IMR-90 (cell line): ENCODE data around the gene BAG1. TPM values are rescaled to one million over a fixed set of nuclear protein-coding genes. Genes with fewer than 3 reads are reported as not detected.

Experiments
- ATAC-seq: fragments of 200-7000 bp; cut with Tn5 transposase; 2 replicates; pipeline ENCODE4 v1.9.1; 2020; ENCODE audit warnings: low read depth, mild to moderate bottlenecking, moderate library complexity
- BruUV-seq: library from RNA; stranded (reverse); fragments of 400-500 nt; replicated peaks from 2 replicates; lab custom pipeline; 2021; lab: Mats Ljungman, UMichigan
- CTCF ChIA-PET: fragments of 300-600 bp; formaldehyde crosslinking; extraction: SDS; loops from one replicate; lab custom pipeline; 2021; ENCODE audit warnings: antibody characterized with exemption; lab: Yijun Ruan, JAX
- POLR2A ChIA-PET: fragments of 300-600 bp; sonication (Branson Sonifier 250); formaldehyde crosslinking; loops from one replicate; lab custom pipeline; 2022; ENCODE audit warnings: antibody characterized with exemption; ENCODE audit not compliant: unreplicated experiment; lab: Charles Lee
- DNase-seq: peaks from one replicate; pipeline ENCODE4 v3.0.0; 2013
- H2AFZ ChIP-seq: replicated peaks from 2 replicates; pipeline ENCODE3; 2013; ENCODE audit warnings: low read length, mild to moderate bottlenecking; ENCODE audit not compliant: poor library complexity
- H2AK5ac ChIP-seq: 2 replicates; pipeline ENCODE4 v1.6.1; 2013; ENCODE audit warnings: low read depth, low read length, inconsistent platforms
- H2AK9ac ChIP-seq: replicated peaks from 2 replicates; pipeline ENCODE3; 2013; ENCODE audit warnings: mild to moderate bottlenecking, low read depth, low read length, moderate library complexity; ENCODE audit not compliant: poor library complexity
- H2BK120ac ChIP-seq: 2 replicates; pipeline ENCODE4 v1.6.1; 2013; ENCODE audit warnings: low read depth, low read length, inconsistent platforms
- H2BK15ac ChIP-seq: 3 replicates; pipeline ENCODE4 v1.6.1; 2013; ENCODE audit warnings: low read depth, low read length, inconsistent platforms
- H2BK20ac ChIP-seq: 2 replicates; pipeline ENCODE4 v1.6.1; 2013; ENCODE audit warnings: low read depth, mild to moderate bottlenecking, inconsistent platforms, low read length, moderate library complexity
- H2BK5ac ChIP-seq: 2 replicates; pipeline ENCODE4 v1.6.1; 2013; ENCODE audit warnings: mild to moderate bottlenecking, low read depth, low read length, inconsistent platforms; ENCODE audit not compliant: poor library complexity, severe bottlenecking
- H3K14ac ChIP-seq: replicated peaks from 2 replicates; pipeline ENCODE4 v1.6.1; 2013; ENCODE audit warnings: low read depth, low read length, inconsistent platforms
- H3K18ac ChIP-seq: 2 replicates; pipeline ENCODE4 v1.6.1; 2013; ENCODE audit warnings: low read depth, low read length, control low read depth
- H3K23ac ChIP-seq: 2 replicates; pipeline ENCODE4 v1.6.1; 2013; ENCODE audit warnings: low read depth, low read length, inconsistent platforms
- H3K27ac ChIP-seq: 2 replicates; pipeline ENCODE4 v1.5.1; 2013; ENCODE audit warnings: mild to moderate bottlenecking, control low read depth, low read length; ENCODE audit not compliant: insufficient read depth
- H3K27me3 ChIP-seq: 2 replicates; pipeline ENCODE4 v1.6.1; 2013; ENCODE audit warnings: low read length; ENCODE audit not compliant: control insufficient read depth, insufficient read depth
- H3K36me3 ChIP-seq: 2 replicates; pipeline ENCODE4 v1.6.1; 2013; ENCODE audit warnings: low read length, mixed read lengths; ENCODE audit not compliant: control insufficient read depth, insufficient read depth
- H3K4ac ChIP-seq: 2 replicates; pipeline ENCODE4 v1.6.1; 2013; ENCODE audit warnings: low read depth, low read length, inconsistent platforms
- H3K4me1 ChIP-seq: 2 replicates; pipeline ENCODE4 v1.6.1; 2013; ENCODE audit warnings: low read length, mixed read lengths; ENCODE audit not compliant: control insufficient read depth, insufficient read depth
- H3K4me2 ChIP-seq: 2 replicates; pipeline ENCODE4 v1.6.1; 2013; ENCODE audit warnings: low read depth, mild to moderate bottlenecking, control low read depth, low read length, moderate library complexity
- H3K4me3 ChIP-seq: 2 replicates; pipeline ENCODE4 v1.5.1; 2013; ENCODE audit warnings: low read depth, mild to moderate bottlenecking, control low read depth, low read length, moderate library complexity; ENCODE audit not compliant: insufficient read depth
- H3K56ac ChIP-seq: 2 replicates; pipeline ENCODE4 v1.6.1; 2013; ENCODE audit warnings: low read length, inconsistent platforms; ENCODE audit not compliant: insufficient read depth; ENCODE audit errors: extremely low read depth
- H3K79me1 ChIP-seq, 2 experiments: 2 replicates each; pipeline ENCODE4 v1.6.1; 2013; ENCODE audit warnings: low read length in 2 of 2, inconsistent platforms in 1 of 2, low read depth in 1 of 2
- H3K9ac ChIP-seq: 2 replicates; pipeline ENCODE4 v1.6.1; 2013; ENCODE audit warnings: low read depth, low read length, control low read depth
- H3K9me1 ChIP-seq: 2 replicates; pipeline ENCODE4 v1.6.1; 2013; ENCODE audit warnings: low read length, inconsistent platforms; ENCODE audit not compliant: insufficient read depth
- H3K9me3 ChIP-seq: 2 replicates; pipeline ENCODE4 v1.6.1; 2013; ENCODE audit warnings: low read length; ENCODE audit not compliant: control insufficient read depth, insufficient read depth
- H4K20me1 ChIP-seq: 2 replicates; pipeline ENCODE4 v1.6.1; 2013; ENCODE audit warnings: low read length, inconsistent platforms; ENCODE audit not compliant: insufficient read depth
- H4K5ac ChIP-seq: 2 replicates; pipeline ENCODE4 v1.6.1; 2013; ENCODE audit warnings: mild to moderate bottlenecking, low read depth, low read length, control low read depth
- H4K8ac ChIP-seq, 2 experiments: 2 replicates each; pipeline ENCODE4 v1.6.1; 2013; ENCODE audit warnings: low read depth in 2 of 2, low read length in 2 of 2, control low read depth in 1 of 2, inconsistent platforms in 1 of 2
- H4K91ac ChIP-seq: 2 replicates; pipeline ENCODE4 v1.6.1; 2013; ENCODE audit warnings: low read depth, low read length, inconsistent platforms; ENCODE audit not compliant: insufficient read depth
- FOS ChIP-seq: fragments of 150-350 bp; IDR thresholded peaks from 2 replicates; pipeline ENCODE4 v1.6.1; 2016; ENCODE audit warnings: low read depth, low read length
- MAZ ChIP-seq: IDR thresholded peaks from 2 replicates; pipeline ENCODE4 v1.6.1; 2012; ENCODE audit warnings: low read depth, mild to moderate bottlenecking, low read length, improper control_type of control experiment, moderate library complexity, borderline replicate concordance
- MXI1 ChIP-seq: IDR thresholded peaks from 2 replicates; pipeline ENCODE4 v1.6.1; 2012; ENCODE audit warnings: low read depth, mild to moderate bottlenecking, low read length, moderate library complexity, borderline replicate concordance
- POLR2A ChIP-seq: IDR thresholded peaks from 2 replicates; pipeline ENCODE4 v1.6.1; 2012; ENCODE audit warnings: mild to moderate bottlenecking, low read depth, low read length
- RAD21 ChIP-seq: IDR thresholded peaks from 2 replicates; pipeline ENCODE4 v1.6.1; 2012; ENCODE audit warnings: low read length, improper control_type of control experiment
- RCOR1 ChIP-seq: IDR thresholded peaks from 2 replicates; pipeline ENCODE4 v1.6.1; 2012; ENCODE audit warnings: mild to moderate bottlenecking, low read length, improper control_type of control experiment; ENCODE audit not compliant: insufficient replicate concordance
- SMC3 ChIP-seq: fragments of 150-350 bp; IDR thresholded peaks from 2 replicates; pipeline ENCODE4 v1.6.1; 2016; ENCODE audit warnings: low read depth, mild to moderate bottlenecking, antibody characterized with exemption, low read length, moderate library complexity
- USF2 ChIP-seq: fragments of 150-350 bp; IDR thresholded peaks from 2 replicates; pipeline ENCODE4 v1.6.1; 2017; ENCODE audit warnings: mild to moderate bottlenecking, antibody characterized with exemption, low read length, low read depth
- WGBS, 2 experiments: methylation state at CpG; one replicate each; pipeline versions ENCODE4 v1.1.5 to v1.1.7; 2013; ENCODE audit warnings: missing lambda C conversion rate in 2 of 2; ENCODE audit not compliant: insufficient read length in 1 of 2; ENCODE audit errors: extremely low coverage in 2 of 2; 5-methylcytosine and 5-hydroxymethylcytosine counted together
- dilution Hi-C: fragments of 300-500 bp; cut with HindIII; formaldehyde crosslinking; loops from one replicate; pipeline ENCODE4 v1.14.3; 2018; ENCODE audit warnings: low sequenced_read_pairs; ENCODE audit not compliant: unreplicated experiment
- in situ Hi-C: fragments of 300-500 bp; cut with MboI; formaldehyde crosslinking; loops from 3 replicates; pipeline ENCODE4 v1.14.3; 2019; ENCODE audit warnings: low sequenced_read_pairs, inconsistent platforms, mixed read lengths
- intact Hi-C: fragments of 100-400 bp; cut with micrococcal nuclease; formaldehyde crosslinking; loops from 2 replicates; pipeline ENCODE4 v1.10.0; 2022
- polyA plus RNA-seq, 3 experiments: library from polyadenylated mRNA; depleted of rRNA; stranded (reverse); fragments of >200 nt; gene quantifications; 2 replicates each; pipeline ENCODE4 v1.2.3, GENCODE V29; 2012; ENCODE audit warnings: low replicate concordance in 1 of 3
- total RNA-seq: library from RNA; depleted of rRNA; stranded (reverse); fragments of >200 nt; gene quantifications from 2 replicates; pipeline ENCODE4 v1.2.3, GENCODE V29; 2012
- TF ChIP-seq, protein P1 (sequence below): fragments of 150-350 bp; IDR thresholded peaks from 2 replicates; pipeline ENCODE4 v1.6.1; 2016; ENCODE audit warnings: low read depth, mild to moderate bottlenecking, low read length, moderate library complexity, borderline replicate concordance

The BAG1 gene
- total and polyA plus RNA-seq, 2 of the 4 experiments (the other 2 are of a cell fraction), result 4.5 to 20.9 TPM

DNA sequence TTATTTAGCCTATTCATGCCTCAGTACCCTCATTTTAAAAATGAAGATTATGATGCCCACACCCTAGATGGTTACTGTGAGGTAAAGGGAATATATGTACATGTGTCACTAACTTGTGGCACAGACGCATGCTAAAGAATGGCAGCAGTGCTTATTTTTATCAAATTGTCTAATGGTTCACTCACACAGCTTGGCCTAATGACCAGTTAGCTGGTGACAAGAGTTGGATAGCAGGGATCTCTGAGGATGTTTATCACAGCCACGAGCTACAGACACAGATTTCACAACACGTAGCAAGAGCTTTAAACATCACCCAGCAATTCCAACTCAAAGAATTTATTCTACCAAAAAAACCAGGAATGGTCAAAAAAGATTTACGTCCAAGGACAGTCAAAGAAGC is 7.2 kb downstream of the BAG1 start:
- TF ChIP-seq FOS (no peak), USF2 (no peak), RAD21 (no peak), RCOR1 (no peak), POLR2A (no peak), MAZ (no peak), SMC3 (no peak), MXI1 (no peak)
- TF ChIP-seq, protein P1, sequence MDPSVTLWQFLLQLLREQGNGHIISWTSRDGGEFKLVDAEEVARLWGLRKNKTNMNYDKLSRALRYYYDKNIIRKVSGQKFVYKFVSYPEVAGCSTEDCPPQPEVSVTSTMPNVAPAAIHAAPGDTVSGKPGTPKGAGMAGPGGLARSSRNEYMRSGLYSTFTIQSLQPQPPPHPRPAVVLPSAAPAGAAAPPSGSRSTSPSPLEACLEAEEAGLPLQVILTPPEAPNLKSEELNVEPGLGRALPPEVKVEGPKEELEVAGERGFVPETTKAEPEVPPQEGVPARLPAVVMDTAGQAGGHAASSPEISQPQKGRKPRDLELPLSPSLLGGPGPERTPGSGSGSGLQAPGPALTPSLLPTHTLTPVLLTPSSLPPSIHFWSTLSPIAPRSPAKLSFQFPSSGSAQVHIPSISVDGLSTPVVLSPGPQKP, result no peak
- Histone ChIP-seq H3K4me1 (no peaks in the 10 kb centered on the region), H3K36me3 (peaks cover 56% of the 10 kb centered on the region), H3K9me3 (no peaks in the 10 kb centered on the region), H3K56ac (no peak overlapping the region), H2BK20ac (no peak overlapping the region), H2BK120ac (no peak overlapping the region), H4K20me1 (no peaks in the 10 kb centered on the region), H2AFZ (no peak overlapping the region), H3K4me2 (no peak overlapping the region), H3K27ac (no peak overlapping the region), H3K9ac (no peak overlapping the region), H3K79me1 (peaks cover 14 to 31% of the 10 kb centered on the region in 2 experiments), H3K9me1 (peaks cover 3% of the 10 kb centered on the region; the same call in 1 of the 2 replicates), H4K8ac (no peak overlapping the region), H3K4me3 (no peak overlapping the region), H3K23ac (no peak overlapping the region), H2BK5ac (no peak overlapping the region), H2AK9ac (no peak overlapping the region), H3K27me3 (no peaks in the 10 kb centered on the region), H2AK5ac (no peak overlapping the region), H3K18ac (no peak overlapping the region), H3K4ac (no peak overlapping the region), H2BK15ac (no peak overlapping the region), H4K5ac (no peak overlapping the region), H4K91ac (no peak overlapping the region), H3K14ac (no peak overlapping the region)
- POLR2A ChIA-PET, result no interaction called here
- CTCF ChIA-PET, result interaction anchor here (0.7 kb wide), 1 partner anchor 199 kb away, joined by 3 read pairs; no protein-coding TSS in a partner anchor
- no TSS peak for BruUV-seq
- ATAC-seq, result no peak
- intact Hi-C loops (no loop called here), in situ Hi-C loops (no loop called here), dilution Hi-C loops (no loop called here)
- WGBS, 2 experiments, result no CpG with 5 or more reads among the region's 4 CpGs
- no peak for DNase-seq
